ENCODE results near the gene SLC24A3.

Gene SLC24A3

GRCh38 chr20:19301843-19302242 lies 89.4 kb downstream of the SLC24A3 start:
- no peak for TF ChIP-seq JUND (IDR thresholded peaks at IDR 0.05; ENCODE audit: low read depth)
- in situ Hi-C loops (cut with HindIII; ENCODE audit: low pct_unique_long_range_greater_than_20kb, low sequenced_read_pairs): no loop called here
- no peak for DNase-seq (ENCODE audit: low read depth in 1 of 2, low spot score in 1 of 2)

DNA sequence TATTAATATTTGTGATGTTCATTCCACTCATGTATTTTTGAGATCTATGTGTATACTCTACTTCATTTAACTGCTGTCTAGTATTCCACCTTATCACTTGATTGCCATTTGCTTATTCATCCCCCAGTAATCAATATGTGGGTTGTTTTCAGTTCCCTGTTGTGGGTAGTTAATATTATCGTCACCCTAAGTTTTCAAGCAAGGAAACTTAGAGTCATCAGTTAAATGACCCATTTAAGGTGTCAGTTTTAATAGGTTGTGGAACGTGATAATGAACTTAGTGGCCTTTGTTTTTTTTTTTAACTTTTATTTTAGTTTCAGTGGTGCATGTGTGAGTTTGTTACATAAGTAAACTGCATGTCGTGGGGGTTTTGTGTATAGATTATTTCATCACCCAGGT lies 90.3 kb downstream of the SLC24A3 start:
- TF ChIP-seq JUND (IDR thresholded peaks at IDR 0.05; ENCODE audit: low read depth): no peak
- DNase-seq (ENCODE audit: low read depth in 1 of 2, low spot score in 1 of 2): no peak
- in situ Hi-C loops (cut with HindIII; ENCODE audit: low pct_unique_long_range_greater_than_20kb, low sequenced_read_pairs): no loop called here

- in situ Hi-C loops (cut with HindIII; ENCODE audit: low pct_unique_long_range_greater_than_20kb, low sequenced_read_pairs): no loop called here
- no peak for DNase-seq (ENCODE audit: low read depth in 1 of 2, low spot score in 1 of 2)
- TF ChIP-seq JUND (IDR thresholded peaks at IDR 0.05; ENCODE audit: low read depth): no peak
Observed at GRCh38 chr20:19304389-19304788, 91.9 kb downstream of the SLC24A3 start.

DNA sequence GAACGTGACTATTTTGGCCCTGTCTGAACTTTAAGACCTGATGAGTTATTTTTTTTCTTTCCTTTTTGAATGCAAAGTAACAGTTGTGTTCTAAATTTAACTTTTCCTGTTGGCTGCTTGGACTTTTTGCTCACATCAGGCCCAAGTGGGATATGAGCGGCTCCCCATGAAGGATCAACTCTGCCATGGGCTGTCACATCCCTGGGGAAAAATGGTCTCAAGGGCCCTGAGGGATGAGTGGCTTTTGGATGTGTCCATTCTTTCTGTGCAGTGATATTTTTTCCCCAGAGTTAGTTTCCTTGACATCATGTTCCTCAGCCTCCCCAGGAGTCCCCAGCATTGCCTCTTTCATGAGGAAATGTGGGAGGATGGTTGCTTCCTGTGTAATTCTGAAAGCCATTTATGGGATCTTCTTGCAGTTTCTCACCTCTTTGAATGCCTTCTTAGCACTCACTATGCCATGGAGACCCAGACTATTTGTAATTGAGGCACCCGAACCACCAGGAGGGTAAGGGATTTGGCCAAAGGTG lies 92.5 kb downstream of the SLC24A3 start:
- no peak for DNase-seq (ENCODE audit: low read depth in 1 of 2, low spot score in 1 of 2)
- no peak for TF ChIP-seq JUND (IDR thresholded peaks at IDR 0.05; ENCODE audit: low read depth)
- in situ Hi-C loops (cut with HindIII; ENCODE audit: low pct_unique_long_range_greater_than_20kb, low sequenced_read_pairs): no loop called here

GRCh38 chr20:19308146-19308545 lies 95.7 kb downstream of the SLC24A3 start:
- no peak for DNase-seq (ENCODE audit: low read depth in 1 of 2, low spot score in 1 of 2)
- TF ChIP-seq JUND (IDR thresholded peaks at IDR 0.05; ENCODE audit: low read depth): no peak
- in situ Hi-C loops (cut with HindIII; ENCODE audit: low pct_unique_long_range_greater_than_20kb, low sequenced_read_pairs): no loop called here

- in situ Hi-C loops (cut with HindIII; ENCODE audit: low pct_unique_long_range_greater_than_20kb, low sequenced_read_pairs): no loop called here
- TF ChIP-seq JUND (IDR thresholded peaks at IDR 0.05; ENCODE audit: low read depth): no peak
- no peak for DNase-seq (ENCODE audit: low read depth in 1 of 2, low spot score in 1 of 2)
Observed at GRCh38 chr20:19310541-19310940, 98.1 kb downstream of the SLC24A3 start.

- in situ Hi-C loops (cut with HindIII; ENCODE audit: low pct_unique_long_range_greater_than_20kb, low sequenced_read_pairs): no loop called here
- no peak for TF ChIP-seq JUND (IDR thresholded peaks at IDR 0.05; ENCODE audit: low read depth)
- DNase-seq (ENCODE audit: low read depth in 1 of 2, low spot score in 1 of 2): no peak
Observed at GRCh38 chr20:19313342-19314069, 101.1 kb downstream of the SLC24A3 start.

- DNase-seq (ENCODE audit: low read depth in 1 of 2, low spot score in 1 of 2): no peak
- no peak for TF ChIP-seq JUND (IDR thresholded peaks at IDR 0.05; ENCODE audit: low read depth)
- in situ Hi-C loops (cut with HindIII; ENCODE audit: low pct_unique_long_range_greater_than_20kb, low sequenced_read_pairs): no loop called here
Observed at GRCh38 chr20:19314621-19315020, 102.2 kb downstream of the SLC24A3 start.

DNA sequence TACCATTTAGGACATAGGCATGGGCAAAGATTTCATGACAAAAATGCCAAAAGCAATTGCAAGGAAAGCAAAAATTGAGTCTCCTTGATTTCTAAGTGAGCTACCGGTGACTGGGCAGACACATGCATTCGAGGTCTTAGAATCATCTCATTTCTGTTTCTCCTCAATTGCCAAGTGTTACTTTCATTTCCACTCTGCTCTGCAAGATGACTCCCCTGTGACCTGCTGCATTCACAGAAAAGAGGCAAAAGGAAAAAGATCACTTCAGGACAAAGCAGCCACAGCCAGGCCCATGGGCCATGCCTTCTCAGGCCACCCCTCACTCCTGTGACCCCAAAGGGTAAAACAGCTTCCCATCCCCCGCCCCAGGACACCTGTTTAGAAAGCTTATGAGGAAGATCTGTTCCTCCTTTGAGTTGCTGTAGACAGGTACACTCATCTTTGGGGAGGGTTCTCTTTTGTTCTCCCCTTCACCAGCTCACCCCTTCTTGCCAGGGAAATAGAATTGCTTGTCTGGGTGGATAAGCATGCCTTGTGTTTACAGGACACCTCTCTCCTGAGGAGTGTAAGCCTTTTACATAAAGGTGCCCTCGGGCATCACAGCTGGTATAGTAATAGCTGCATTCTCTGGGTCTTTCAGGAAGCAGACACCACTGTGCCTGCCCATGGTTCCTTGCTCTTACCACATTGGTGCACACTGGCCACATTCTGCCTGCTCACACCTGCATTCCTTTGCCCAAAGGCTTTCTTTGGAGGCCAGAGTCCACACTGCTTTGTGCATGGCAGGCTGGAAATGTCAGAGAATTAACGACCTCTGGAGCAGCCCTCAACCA lies 105.0 kb downstream of the SLC24A3 start:
- DNase-seq (ENCODE audit: low read depth in 1 of 2, low spot score in 1 of 2): peak in 1 of 2 experiments; percentile 52
- no peak for TF ChIP-seq JUND (IDR thresholded peaks at IDR 0.05; ENCODE audit: low read depth)
- in situ Hi-C loops (cut with HindIII; ENCODE audit: low pct_unique_long_range_greater_than_20kb, low sequenced_read_pairs): no loop called here

GRCh38 chr20:19318610-19319009 lies 106.2 kb downstream of the SLC24A3 start:
- in situ Hi-C loops (cut with HindIII; ENCODE audit: low pct_unique_long_range_greater_than_20kb, low sequenced_read_pairs): no loop called here
- no peak for TF ChIP-seq JUND (IDR thresholded peaks at IDR 0.05; ENCODE audit: low read depth)
- no peak for DNase-seq (ENCODE audit: low read depth in 1 of 2, low spot score in 1 of 2)

DNA sequence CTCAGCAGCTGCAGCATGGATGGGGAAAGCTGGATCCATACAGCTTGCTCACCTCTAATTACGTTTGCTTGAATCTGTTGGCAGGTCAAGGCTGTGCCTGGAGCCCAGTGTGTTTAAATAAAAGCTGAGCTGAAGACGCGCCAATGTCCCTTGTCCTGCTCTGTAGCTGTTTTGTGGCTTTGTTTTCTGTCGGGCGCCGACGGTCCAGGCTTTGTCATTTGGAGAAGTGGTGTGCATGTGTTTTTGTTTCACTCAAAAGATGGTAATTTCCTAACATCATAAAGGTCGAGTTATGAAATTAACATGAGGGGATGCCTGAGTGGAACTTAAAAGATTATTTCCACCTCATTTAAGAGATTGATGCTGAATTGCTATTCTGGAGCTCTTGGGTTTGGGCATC lies 107.6 kb downstream of the SLC24A3 start:
- DNase-seq (ENCODE audit: low read depth in 1 of 2, low spot score in 1 of 2): no peak
- in situ Hi-C loops (cut with HindIII; ENCODE audit: low pct_unique_long_range_greater_than_20kb, low sequenced_read_pairs): no loop called here
- TF ChIP-seq JUND (IDR thresholded peaks at IDR 0.05; ENCODE audit: low read depth): no peak

DNA sequence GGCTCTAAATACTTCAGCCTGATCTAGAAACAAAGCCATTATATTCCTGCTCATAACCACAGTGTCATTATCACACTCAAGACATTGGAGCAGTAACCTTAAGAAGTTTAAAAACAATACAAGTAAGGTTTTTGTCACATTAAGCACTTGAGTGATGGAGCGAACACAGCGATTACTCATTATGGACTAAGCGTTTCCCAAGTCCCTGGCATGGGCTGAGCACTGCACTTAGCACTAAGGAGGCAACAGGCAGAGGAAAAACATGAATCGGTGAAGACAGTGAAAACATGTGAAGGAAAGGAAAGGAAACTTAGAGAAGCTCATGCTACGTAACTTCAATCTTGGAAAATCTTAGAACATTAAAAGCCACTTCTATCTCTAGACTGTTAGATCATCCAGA lies 108.7 kb downstream of the SLC24A3 start:
- in situ Hi-C loops (cut with HindIII; ENCODE audit: low pct_unique_long_range_greater_than_20kb, low sequenced_read_pairs): no loop called here
- DNase-seq (ENCODE audit: low read depth in 1 of 2, low spot score in 1 of 2): no peak
- no peak for TF ChIP-seq JUND (IDR thresholded peaks at IDR 0.05; ENCODE audit: low read depth)
